Inflammatory macrophage (primary cell): ENCODE results near the gene RHAG.
"Not testable (repeated sequence)": the region's sequence is repeated elsewhere in the genome, so short reads cannot be mapped to it uniquely, and the experiment has no call there.

Experiments
- DNase-seq, 2 donors: peaks; one replicate each; pipeline ENCODE4 v3.0.0-alpha.2; 2020 to 2022
- total RNA-seq, 18 experiments: gene quantifications; one replicate each; lab custom pipeline; 2026; ENCODE audit warnings: mixed read lengths in 6 of 18, inconsistent platforms in 2 of 18; lab: John Stamatoyannopoulos, UW

The RHAG gene
- 0 to 8.6 (median 0.04) reads per million in 18 experiments for total RNA-seq

- DNase-seq = no peak
Measured at GRCh38 chr6:49636713-49637349, at the start of gene RHAG. Gene RHAG (minus strand): TSS chr6:49636839. CDS start chr6:49636812, 27 bp downstream.

GRCh38 chr6:49676671-49677281 is 40.1 kb upstream of the RHAG start:
- DNase-seq = no peak

GRCh38 chr6:49675816-49676215 is 39.2 kb upstream of the RHAG start:
- no peak for DNase-seq

- DNase-seq = no peak
Measured at GRCh38 chr6:49668083-49668511, 31.5 kb upstream of the RHAG start.

GRCh38 chr6:49666930-49667757 is 30.5 kb upstream of the RHAG start:
- DNase-seq = no peak

GRCh38 chr6:49666480-49666879 is 29.8 kb upstream of the RHAG start:
- DNase-seq = no peak

GRCh38 chr6:49664817-49665216 is 28.2 kb upstream of the RHAG start:
- no peak for DNase-seq

- not testable (repeated sequence) for DNase-seq
Measured at GRCh38 chr6:49664054-49664453, 27.4 kb upstream of the RHAG start.

GRCh38 chr6:49662892-49663261 is 26.2 kb upstream of the RHAG start:
- DNase-seq = no peak

GRCh38 chr6:49662231-49662891 is 25.7 kb upstream of the RHAG start:
- no peak for DNase-seq

- no peak for DNase-seq
Measured at GRCh38 chr6:49653942-49654341, 17.3 kb upstream of the RHAG start.

- DNase-seq = no peak
Measured at GRCh38 chr6:49653438-49653837, 16.8 kb upstream of the RHAG start.

GRCh38 chr6:49651239-49651638 is 14.6 kb upstream of the RHAG start:
- DNase-seq = no peak

- no peak for DNase-seq
Measured at GRCh38 chr6:49649988-49650387, 13.3 kb upstream of the RHAG start.

- DNase-seq = no peak
Measured at GRCh38 chr6:49648036-49648435, 11.4 kb upstream of the RHAG start.

GRCh38 chr6:49647476-49647875 is 10.8 kb upstream of the RHAG start:
- DNase-seq = no peak

GRCh38 chr6:49646942-49647341 is 10.3 kb upstream of the RHAG start:
- no peak for DNase-seq

GRCh38 chr6:49646130-49646824 is 9.6 kb upstream of the RHAG start:
- DNase-seq = no peak

- DNase-seq = no peak
Measured at GRCh38 chr6:49645139-49645538, 8.5 kb upstream of the RHAG start.

GRCh38 chr6:49639177-49639817 is 2.7 kb upstream of the RHAG start:
- no peak for DNase-seq

GRCh38 chr6:49637350-49637731 is 702 bp upstream of the RHAG start:
- DNase-seq = no peak
